H9 (cell line): ENCODE data around the gene MYCN. TPM values are rescaled to one million over a fixed set of nuclear protein-coding genes. Genes with fewer than 3 reads are reported as not detected.

ENCODE experiments used
- DNase-seq: peaks from one replicate; pipeline ENCODE4 v3.0.0-alpha.2; 2017
- H2AFZ ChIP-seq: one replicate; pipeline ENCODE4 v1.6.1; 2013; ENCODE audit warnings: mild to moderate bottlenecking, low read length, control low read depth, moderate library complexity
- H2AK5ac ChIP-seq: 2 replicates; pipeline ENCODE4 v1.6.1; 2013; ENCODE audit warnings: low read length, control low read depth, mixed read lengths; ENCODE audit not compliant: insufficient read length
- H2BK120ac ChIP-seq: one replicate; pipeline ENCODE4 v1.6.1; 2013; ENCODE audit warnings: low read depth, mild to moderate bottlenecking, low read length, control low read depth, inconsistent platforms; ENCODE audit not compliant: poor library complexity, severe bottlenecking
- H2BK12ac ChIP-seq: 2 replicates; pipeline ENCODE4 v1.6.1; 2013; ENCODE audit warnings: low read length, control low read depth, mixed read lengths, low read depth; ENCODE audit not compliant: insufficient read length
- H2BK15ac ChIP-seq: 2 replicates; pipeline ENCODE4 v1.6.1; 2013; ENCODE audit warnings: low read depth, low read length, control low read depth
- H2BK20ac ChIP-seq: one replicate; pipeline ENCODE4 v1.6.1; 2013; ENCODE audit warnings: low read depth, mild to moderate bottlenecking, low read length, control low read depth, inconsistent platforms; ENCODE audit not compliant: poor library complexity, severe bottlenecking
- H2BK5ac ChIP-seq: 2 replicates; pipeline ENCODE4 v1.6.1; 2013; ENCODE audit warnings: low read length, control low read depth, mixed read lengths; ENCODE audit not compliant: insufficient read length
- H3K14ac ChIP-seq: 2 replicates; pipeline ENCODE4 v1.6.1; 2013; ENCODE audit warnings: low read length, control low read depth; ENCODE audit not compliant: insufficient read depth
- H3K18ac ChIP-seq: 2 replicates; pipeline ENCODE4 v1.6.1; 2013; ENCODE audit warnings: low read depth, mild to moderate bottlenecking, mixed read lengths, low read length, control low read depth; ENCODE audit not compliant: insufficient read length
- H3K23ac ChIP-seq: 2 replicates; pipeline ENCODE4 v1.6.1; 2013; ENCODE audit warnings: low read length, control low read depth, mixed read lengths, low read depth; ENCODE audit not compliant: insufficient read length
- H3K23me2 ChIP-seq: 2 replicates; pipeline ENCODE4 v1.6.1; 2013; ENCODE audit warnings: low read depth, mild to moderate bottlenecking, mixed read lengths, low read length, control low read depth; ENCODE audit not compliant: insufficient read length, poor library complexity, severe bottlenecking
- H3K27ac ChIP-seq: 2 replicates; pipeline ENCODE4 v1.5.1; 2013; ENCODE audit warnings: low read length, control low read depth, mixed read lengths, low read depth; ENCODE audit not compliant: insufficient read length
- H3K27me3 ChIP-seq: 2 replicates; pipeline ENCODE4 v1.6.1; 2013; ENCODE audit warnings: low read length, control low read depth, inconsistent platforms; ENCODE audit not compliant: insufficient read depth
- H3K4ac ChIP-seq: 2 replicates; pipeline ENCODE4 v1.6.1; 2013; ENCODE audit warnings: low read depth, mild to moderate bottlenecking, control low read depth, inconsistent platforms, low read length, moderate library complexity
- H3K4me1 ChIP-seq: 2 replicates; pipeline ENCODE4 v1.6.1; 2013; ENCODE audit warnings: low read length, control low read depth, inconsistent platforms; ENCODE audit not compliant: insufficient read depth
- H3K4me2 ChIP-seq: 2 replicates; pipeline ENCODE4 v1.6.1; 2013; ENCODE audit warnings: low read length, control low read depth, mixed read lengths; ENCODE audit not compliant: insufficient read length, insufficient read depth
- H3K56ac ChIP-seq: 2 replicates; pipeline ENCODE4 v1.6.1; 2013; ENCODE audit warnings: low read depth, mild to moderate bottlenecking, mixed read lengths, low read length, control low read depth; ENCODE audit not compliant: insufficient read length
- H3K79me1 ChIP-seq: 2 replicates; pipeline ENCODE4 v1.6.1; 2013; ENCODE audit warnings: low read depth, mild to moderate bottlenecking, moderate library complexity, low read length, control low read depth, inconsistent platforms; ENCODE audit not compliant: insufficient read depth, poor library complexity, severe bottlenecking
- H3K79me2 ChIP-seq: 2 replicates; pipeline ENCODE4 v1.6.1; 2013; ENCODE audit warnings: low read length, control low read depth, inconsistent platforms; ENCODE audit not compliant: insufficient read depth
- H3K9ac ChIP-seq: 2 replicates; pipeline ENCODE4 v1.6.1; 2013; ENCODE audit warnings: low read length, control low read depth, mixed read lengths; ENCODE audit not compliant: insufficient read length; ENCODE audit errors: extremely low read depth
- H3K9me3 ChIP-seq: one replicate; pipeline ENCODE4 v1.6.1; 2013; ENCODE audit warnings: low read depth, low read length, inconsistent platforms; ENCODE audit not compliant: control insufficient read depth
- H3T11ph ChIP-seq: one replicate; pipeline ENCODE4 v1.6.1; 2013; ENCODE audit warnings: mild to moderate bottlenecking, low read length, control low read depth, inconsistent platforms
- H4K20me1 ChIP-seq: one replicate; pipeline ENCODE4 v1.6.1; 2013; ENCODE audit not compliant: control insufficient read depth, insufficient read length, insufficient read depth
- H4K5ac ChIP-seq: 2 replicates; pipeline ENCODE4 v1.6.1; 2013; ENCODE audit warnings: low read depth, mild to moderate bottlenecking, mixed read lengths, low read length, control low read depth; ENCODE audit not compliant: insufficient read length
- H4K8ac ChIP-seq: replicated peaks from 2 replicates; pipeline ENCODE4 v1.6.1; 2013; ENCODE audit warnings: low read length, control low read depth, mixed read lengths, low read depth; ENCODE audit not compliant: insufficient read length
- H4K91ac ChIP-seq: 2 replicates; pipeline ENCODE4 v1.6.1; 2013; ENCODE audit warnings: low read depth, mild to moderate bottlenecking, moderate library complexity, mixed read lengths, low read length, control low read depth; ENCODE audit not compliant: insufficient read length
- H3K27ac Mint-ChIP-seq, 3 experiments: 2 replicates in 2 of 3; 3 replicates in 1 of 3; pipeline ENCODE4 v1.8.0; 2020 to 2021; ENCODE audit warnings: mixed read lengths in 3 of 3, mild to moderate bottlenecking in 1 of 3, moderate library complexity in 1 of 3
- H3K27me3 Mint-ChIP-seq: 2 replicates; pipeline ENCODE4 v1.8.0; 2021; ENCODE audit warnings: low read depth, mild to moderate bottlenecking, moderate library complexity, mixed read lengths
- H3K36me3 Mint-ChIP-seq, 3 experiments: 2 replicates in 2 of 3; 3 replicates in 1 of 3; pipeline ENCODE4 v1.8.0; 2020 to 2021; ENCODE audit warnings: low read depth in 3 of 3, mixed read lengths in 3 of 3; ENCODE audit not compliant: insufficient read depth in 1 of 3
- H3K4me1 Mint-ChIP-seq, 2 experiments: 2 replicates each; pipeline ENCODE4 v1.8.0; 2020; ENCODE audit warnings: mixed read lengths in 2 of 2
- H3K4me3 Mint-ChIP-seq, 2 experiments: 2 replicates in 1 of 2; 3 replicates in 1 of 2; pipeline ENCODE4 v1.8.0; 2020 to 2021; ENCODE audit warnings: mild to moderate bottlenecking in 2 of 2, mixed read lengths in 2 of 2, moderate library complexity in 1 of 2
- H3K9me3 Mint-ChIP-seq, 2 experiments: 2 replicates in 1 of 2; 3 replicates in 1 of 2; pipeline ENCODE4 v1.8.0; 2020; ENCODE audit warnings: mild to moderate bottlenecking in 2 of 2, mixed read lengths in 2 of 2, moderate library complexity in 1 of 2
- CTCF ChIP-seq: fragments of 200-600 bp; sonication (generic); conservative IDR thresholded peaks from 3 replicates; pipeline ENCODE4 v1.8.0; 2021; ENCODE audit warnings: antibody characterized with exemption, mild to moderate bottlenecking
- WGBS: extraction: QIAGEN DNeasy Blood & Tissue Kit; methylation state at CpG from one replicate; pipeline ENCODE4 v1.1.7; 2013; ENCODE audit warnings: missing lambda C conversion rate, low lambda C conversion rate, mixed read lengths; ENCODE audit not compliant: insufficient read length; ENCODE audit errors: extremely low coverage; 5-methylcytosine and 5-hydroxymethylcytosine counted together
- total RNA-seq: library from RNA; stranded (reverse); gene quantifications from 2 replicates; pipeline ENCODE4 v1.2.1, GENCODE V29; 2021

MYCN gene
- total RNA-seq, 1 experiment from 2014 or later, result 100.0 TPM

DNA sequence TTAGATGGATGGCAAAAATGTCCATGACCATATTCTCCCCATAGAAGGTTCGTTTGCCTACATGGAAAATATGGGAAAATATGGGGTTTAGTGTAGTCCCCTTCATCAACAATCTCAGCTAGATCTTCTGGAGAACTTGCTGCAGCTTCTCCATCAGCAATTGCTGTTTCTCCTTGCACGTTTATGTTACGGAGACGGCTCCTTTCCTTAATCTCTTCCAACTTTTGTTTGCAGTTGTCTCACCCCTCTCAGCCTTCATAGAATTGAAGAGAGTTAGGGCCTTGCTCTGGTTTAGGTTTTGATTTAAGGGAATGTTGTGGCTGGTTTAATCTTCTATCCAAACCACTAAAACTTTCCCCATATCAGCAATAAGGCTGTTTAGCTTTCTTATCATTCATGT is 28.9 kb downstream of the MYCN start:
- Mint-ChIP-seq H3K4me3 (no peak overlapping the region), H3K27me3 (peaks cover 2% of the 10 kb centered on the region; the same call in 1 of the 2 replicates), H3K4me1 (peaks cover 49 to 64% of the 10 kb centered on the region in 2 experiments), H3K9me3 (no peaks in the 10 kb centered on the region), H3K27ac (no peak overlapping the region), H3K36me3 (no peaks in the 10 kb centered on the region; a peak in 1 of 7 replicates)
- Histone ChIP-seq H2BK20ac (no peak overlapping the region), H2BK12ac (no peak overlapping the region), H4K20me1 (no peaks in the 10 kb centered on the region), H3K18ac (no peak overlapping the region), H3K27ac (no peak overlapping the region), H4K5ac (no peak overlapping the region), H2BK5ac (no peak overlapping the region), H3K56ac (no peak overlapping the region), H3K9me3 (no peaks in the 10 kb centered on the region), H2BK120ac (no peak overlapping the region), H4K91ac (no peak overlapping the region), H2AFZ (no peak overlapping the region), H4K8ac (no peak overlapping the region), H3T11ph (no peak overlapping the region), H3K4ac (no peak overlapping the region), H3K79me1 (no peaks in the 10 kb centered on the region), H3K14ac (no peak overlapping the region), H3K23me2 (peaks cover 3% of the 10 kb centered on the region), H3K4me2 (no peak overlapping the region), H3K27me3 (no peaks in the 10 kb centered on the region), H3K79me2 (no peaks in the 10 kb centered on the region), H2AK5ac (no peak overlapping the region), H3K23ac (no peak overlapping the region), H3K4me1 (peaks cover 5% of the 10 kb centered on the region; the same call in 1 of the 2 replicates), H3K9ac (no peak overlapping the region), H2BK15ac (no peak overlapping the region)
- no CpG with 5 or more reads among the region's 4 CpGs for WGBS
- no peak for DNase-seq
- no peak for TF ChIP-seq CTCF
